Activated CD4-positive, alpha-beta T cell treated with anti-CD3 and anti-CD28 coated beads, Interleukin-2, amount 10 ng/mL, durations not matched to agents 24 days and 14 days (primary cell): ENCODE results near the gene PI4K2B. TPM values are rescaled to one million over a fixed set of nuclear protein-coding genes. Genes with fewer than 3 reads are reported as not detected.
"Not testable (repeated sequence)": the region's sequence is repeated elsewhere in the genome, so short reads cannot be mapped to it uniquely, and the experiment has no call there.

Source experiments
- DNase-seq: peaks from one replicate; pipeline ENCODE4 v3.0.0; 2022
- H3K27ac Mint-ChIP-seq: one replicate; pipeline ENCODE4 v1.8.0; 2022; ENCODE audit warnings: mild to moderate bottlenecking, mixed read lengths
- H3K27me3 Mint-ChIP-seq: one replicate; pipeline ENCODE4 v1.8.0; 2022; ENCODE audit warnings: mixed read lengths
- H3K36me3 Mint-ChIP-seq: one replicate; pipeline ENCODE4 v1.8.0; 2022; ENCODE audit warnings: low read depth, mild to moderate bottlenecking, mixed read lengths
- H3K4me1 Mint-ChIP-seq: one replicate; pipeline ENCODE4 v1.8.0; 2021; ENCODE audit warnings: mixed read lengths
- H3K4me3 Mint-ChIP-seq: one replicate; pipeline ENCODE4 v1.8.0; 2022; ENCODE audit warnings: mild to moderate bottlenecking, moderate library complexity, mixed read lengths
- H3K9me3 Mint-ChIP-seq: one replicate; pipeline ENCODE4 v1.8.0; 2021; ENCODE audit warnings: mixed read lengths
- intact Hi-C: fragments of 100-400 bp; cut with micrococcal nuclease; formaldehyde crosslinking; loops from one replicate; pipeline ENCODE4 v1.15.1; 2023
- total RNA-seq: library from RNA; stranded (reverse); gene quantifications from 2 replicates; pipeline ENCODE4 v1.2.3, GENCODE V29; 2022

The PI4K2B gene
- 32.8 and 34.2 TPM in 2 replicates for total RNA-seq

DNA sequence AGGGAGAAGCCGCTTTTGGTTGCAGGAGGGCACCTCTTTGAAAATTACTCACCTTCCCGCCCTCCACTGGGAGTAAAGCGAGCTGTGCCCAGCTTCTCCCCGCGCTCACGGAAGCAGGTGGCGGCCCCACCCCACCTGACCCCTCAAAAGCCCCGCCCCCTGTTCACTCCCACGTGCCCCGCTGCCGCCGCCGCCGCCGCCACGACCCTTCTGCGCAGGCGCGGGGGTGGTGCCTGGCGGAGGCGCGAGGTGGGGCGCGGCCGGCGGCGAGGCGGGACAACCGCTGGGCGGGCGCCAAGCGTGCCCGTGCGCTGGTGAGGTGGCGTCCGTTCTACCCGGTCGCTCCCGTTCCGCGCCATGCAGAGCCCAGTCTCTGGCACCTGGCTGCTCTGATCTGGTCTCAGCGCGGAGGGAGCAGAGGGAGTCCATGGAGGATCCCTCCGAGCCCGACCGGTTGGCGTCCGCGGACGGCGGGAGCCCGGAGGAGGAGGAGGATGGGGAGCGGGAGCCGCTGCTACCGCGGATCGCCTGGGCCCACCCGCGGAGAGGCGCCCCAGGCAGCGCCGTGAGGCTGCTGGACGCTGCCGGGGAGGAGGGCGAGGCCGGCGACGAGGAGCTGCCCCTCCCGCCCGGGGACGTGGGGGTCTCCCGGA, at the start of gene PI4K2B:
Gene PI4K2B (plus strand): TSS at position 297 of the 653 bp plus-strand sequence. CDS start 131 bp downstream, at position 428.
- H3K27ac Mint-ChIP-seq = peak within 1 kb of the TSS; percentile 97
- H3K36me3 Mint-ChIP-seq = peaks cover 32% of the 10 kb centered on the region
- H3K4me1 Mint-ChIP-seq = peaks cover 21% of the 10 kb centered on the region
- peak; percentile 98 for DNase-seq
- no peaks in the 10 kb centered on the region for H3K27me3 Mint-ChIP-seq
- peaks cover 12% of the 10 kb centered on the region for H3K9me3 Mint-ChIP-seq
- intact Hi-C loops = loop anchor here (1.0 to 5.0 kb wide), 7 partner anchors 19 to 143 kb away; partner anchors contain the start of genes ANAPC4, SEPSECS and ZCCHC4
- peak within 1 kb of the TSS; percentile 92 for H3K4me3 Mint-ChIP-seq

DNA sequence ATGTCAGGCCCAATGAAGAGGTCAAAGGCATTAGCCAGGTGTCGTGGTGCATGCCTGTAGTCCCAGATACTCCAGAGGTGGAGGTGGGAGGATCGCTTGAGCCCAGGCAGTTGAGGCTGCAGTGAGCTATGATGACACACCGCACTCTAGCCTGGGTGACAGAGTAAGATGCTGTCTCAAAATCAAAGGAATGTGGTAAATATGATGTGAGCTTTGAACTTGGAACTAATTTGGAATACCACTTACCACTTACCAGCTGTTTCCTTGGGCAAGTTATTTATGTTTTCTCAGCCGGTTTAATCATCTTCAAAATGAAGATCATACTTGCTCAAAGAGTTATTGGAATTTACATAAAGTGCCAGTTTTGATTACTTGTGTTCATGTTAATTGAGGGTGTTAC, 49.8 kb upstream of the PI4K2B start:
- Mint-ChIP-seq H3K4me1 (peaks cover 10% of the 10 kb centered on the region), H3K9me3 (no peaks in the 10 kb centered on the region), H3K36me3 (peaks cover 1% of the 10 kb centered on the region), H3K27ac (no peak overlapping the region), H3K4me3 (no peak overlapping the region), H3K27me3 (no peaks in the 10 kb centered on the region)
- intact Hi-C loops = loop anchor here (5.0 kb wide), 1 partner anchor 48 kb away; the partner anchor contains the start of gene PI4K2B
- no peak for DNase-seq

- Mint-ChIP-seq H3K4me3 (no peak overlapping the region), H3K27ac (no peak overlapping the region), H3K36me3 (peaks cover 1% of the 10 kb centered on the region), H3K27me3 (no peaks in the 10 kb centered on the region), H3K4me1 (peaks cover 4% of the 10 kb centered on the region), H3K9me3 (no peaks in the 10 kb centered on the region)
- DNase-seq = no peak
- intact Hi-C loops = no loop called here
Observed at GRCh38 chr4:25190407-25190806, 43.4 kb upstream of the PI4K2B start.

DNA sequence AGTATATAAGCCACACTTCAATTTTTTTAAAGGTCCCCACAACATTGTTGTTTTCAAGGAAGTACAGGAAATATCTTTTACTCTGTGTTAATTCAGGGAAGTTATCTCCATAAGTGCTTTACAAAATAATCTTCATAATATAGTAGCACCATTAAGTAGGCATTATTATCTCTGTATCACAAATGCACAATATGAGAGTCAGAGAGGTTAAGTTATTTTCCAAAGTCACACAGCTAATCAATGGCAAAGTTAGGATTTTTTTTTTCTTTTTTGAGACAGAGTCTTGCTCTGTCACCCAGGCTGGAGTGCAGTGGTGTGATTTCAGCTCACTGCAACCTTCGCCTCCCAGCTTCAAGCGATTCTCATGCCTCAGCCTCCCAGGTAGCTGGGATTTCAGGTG, 35.1 kb upstream of the PI4K2B start:
- Mint-ChIP-seq H3K9me3 (peaks cover 11% of the 10 kb centered on the region), H3K27ac (no peak overlapping the region), H3K4me3 (no peak overlapping the region), H3K27me3 (no peaks in the 10 kb centered on the region), H3K36me3 (peaks cover 7% of the 10 kb centered on the region), H3K4me1 (peaks cover 4% of the 10 kb centered on the region)
- intact Hi-C loops = no loop called here
- DNase-seq = no peak

DNA sequence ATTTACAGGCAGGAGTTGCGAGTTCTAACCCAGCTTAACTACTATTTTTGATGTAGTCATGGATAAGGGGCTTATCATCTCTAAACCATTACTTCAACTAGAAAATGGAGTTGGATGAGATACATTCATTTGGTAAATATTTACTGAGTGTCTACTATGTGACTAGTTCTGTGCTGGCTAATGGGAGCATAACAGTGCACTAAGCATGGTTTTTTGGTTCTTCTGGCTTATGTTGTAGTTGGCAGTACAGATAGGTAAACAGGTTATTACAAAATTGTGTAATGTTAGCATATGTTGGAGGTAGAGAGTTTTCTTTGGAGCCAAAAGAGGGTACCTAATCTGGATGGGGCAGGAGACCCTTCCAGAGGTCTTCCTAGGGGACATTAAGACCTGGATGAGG, 25.8 kb upstream of the PI4K2B start:
- Mint-ChIP-seq H3K27me3 (no peaks in the 10 kb centered on the region), H3K27ac (no peak overlapping the region), H3K9me3 (no peaks in the 10 kb centered on the region), H3K4me1 (no peaks in the 10 kb centered on the region), H3K36me3 (no peaks in the 10 kb centered on the region), H3K4me3 (no peak overlapping the region)
- DNase-seq = no peak
- intact Hi-C loops = no loop called here

DNA sequence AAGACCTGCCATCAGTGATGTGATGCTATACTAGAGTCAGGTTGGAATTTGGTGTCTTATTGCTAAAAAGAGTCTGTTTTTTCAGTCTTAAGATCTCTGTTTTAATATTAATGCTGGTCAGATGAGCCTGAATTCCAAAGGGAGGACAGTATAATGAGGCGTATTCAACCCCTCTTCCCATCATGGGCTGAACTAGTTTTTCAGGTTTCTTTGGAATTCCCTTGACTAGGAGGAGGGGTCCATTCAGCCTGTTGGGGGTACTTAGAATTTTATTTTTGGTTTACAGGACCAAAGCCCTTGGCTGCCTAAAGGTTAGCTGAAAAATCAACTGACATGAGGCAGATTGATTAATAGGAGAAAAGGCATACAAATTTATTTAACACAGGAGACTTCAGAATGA, 24.1 kb upstream of the PI4K2B start:
- Mint-ChIP-seq H3K4me3 (no peak overlapping the region), H3K36me3 (no peaks in the 10 kb centered on the region), H3K27me3 (no peaks in the 10 kb centered on the region), H3K4me1 (no peaks in the 10 kb centered on the region), H3K9me3 (peaks cover 4% of the 10 kb centered on the region), H3K27ac (no peak overlapping the region)
- intact Hi-C loops = no loop called here
- DNase-seq = no peak

GRCh38 chr4:25211721-25212120, 22.1 kb upstream of the PI4K2B start:
- H3K27me3 Mint-ChIP-seq = no peaks in the 10 kb centered on the region
- H3K4me3 Mint-ChIP-seq = no peak overlapping the region
- H3K9me3 Mint-ChIP-seq = peaks cover 4% of the 10 kb centered on the region
- no peaks in the 10 kb centered on the region for H3K36me3 Mint-ChIP-seq
- DNase-seq = no peak
- H3K4me1 Mint-ChIP-seq = no peaks in the 10 kb centered on the region
- H3K27ac Mint-ChIP-seq = no peak overlapping the region
- intact Hi-C loops = no loop called here

DNA sequence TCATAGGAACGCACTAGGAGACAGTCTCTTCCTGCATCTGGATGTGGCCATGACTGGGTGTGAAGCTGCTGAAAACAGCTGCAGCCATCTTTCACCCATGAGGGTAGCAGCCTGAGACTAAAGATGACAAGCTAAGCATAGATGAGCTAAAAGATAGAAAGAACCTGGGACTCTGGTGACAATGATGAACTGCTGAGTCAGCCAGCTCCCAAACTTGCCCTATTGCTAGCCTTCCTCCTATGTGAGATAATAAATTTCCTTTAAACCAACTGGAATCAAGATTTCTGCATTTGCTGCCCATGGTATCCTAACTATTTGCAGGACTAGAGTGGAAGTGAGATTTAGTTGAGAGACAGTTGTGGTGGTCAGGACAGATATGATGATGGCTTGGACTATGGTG, 21.0 kb upstream of the PI4K2B start:
- H3K27me3 Mint-ChIP-seq = no peaks in the 10 kb centered on the region
- no peak for DNase-seq
- peaks cover 4% of the 10 kb centered on the region for H3K9me3 Mint-ChIP-seq
- no peaks in the 10 kb centered on the region for H3K4me1 Mint-ChIP-seq
- no peak overlapping the region for H3K27ac Mint-ChIP-seq
- H3K4me3 Mint-ChIP-seq = no peak overlapping the region
- H3K36me3 Mint-ChIP-seq = no peaks in the 10 kb centered on the region
- intact Hi-C loops = no loop called here

GRCh38 chr4:25213347-25213979, 20.4 kb upstream of the PI4K2B start:
- no peak overlapping the region for H3K4me3 Mint-ChIP-seq
- no peaks in the 10 kb centered on the region for H3K4me1 Mint-ChIP-seq
- no peak overlapping the region for H3K27ac Mint-ChIP-seq
- H3K9me3 Mint-ChIP-seq = peaks cover 4% of the 10 kb centered on the region
- intact Hi-C loops = no loop called here
- peaks cover under 1% of the 10 kb centered on the region for H3K36me3 Mint-ChIP-seq
- no peak for DNase-seq
- no peaks in the 10 kb centered on the region for H3K27me3 Mint-ChIP-seq

DNA sequence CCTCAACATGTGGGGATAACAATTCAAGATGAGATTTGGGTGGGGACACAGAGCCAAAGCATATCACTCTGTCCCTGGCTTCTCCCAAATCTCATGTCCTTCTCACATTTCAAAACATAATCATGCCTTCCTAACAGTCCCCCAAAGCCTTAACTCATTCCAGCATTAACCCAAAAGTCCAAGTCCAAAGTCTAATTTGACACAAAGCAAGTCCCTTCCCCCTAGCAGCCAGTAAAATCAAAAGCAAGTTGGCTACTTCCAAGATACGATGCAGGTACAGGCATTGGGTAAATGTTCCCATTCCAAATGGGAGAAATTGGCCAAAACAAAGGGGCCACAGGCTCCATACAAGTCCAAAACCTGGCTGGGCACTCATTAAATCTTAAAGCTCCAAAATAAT, 19.1 kb upstream of the PI4K2B start:
- H3K4me3 Mint-ChIP-seq, H3K9me3 Mint-ChIP-seq, H3K4me1 Mint-ChIP-seq, H3K27ac Mint-ChIP-seq, DNase-seq, H3K36me3 Mint-ChIP-seq, H3K27me3 Mint-ChIP-seq, intact Hi-C loops: not testable (repeated sequence)

DNA sequence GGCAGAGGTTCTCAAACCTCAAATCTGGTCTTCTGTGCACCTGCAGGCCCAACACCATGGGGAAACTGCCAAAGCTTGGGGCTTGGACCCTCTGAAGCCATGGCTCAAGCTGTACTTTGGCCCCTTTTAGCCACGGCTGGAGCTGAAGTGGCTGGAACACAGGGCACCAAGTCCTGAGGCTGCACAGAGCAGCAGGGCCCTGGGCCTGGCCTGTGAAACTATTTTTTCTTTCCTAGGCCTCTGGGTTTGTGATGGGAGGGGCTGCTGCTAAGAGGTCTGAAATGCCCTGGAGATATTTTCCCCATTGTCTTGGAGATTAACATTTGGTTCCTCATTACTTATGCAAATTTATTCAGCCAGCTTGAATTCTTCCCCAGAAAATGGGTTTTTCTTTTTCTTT, 18.3 kb upstream of the PI4K2B start:
- DNase-seq = no peak
- intact Hi-C loops = no loop called here
- H3K27me3 Mint-ChIP-seq = no peaks in the 10 kb centered on the region
- no peak overlapping the region for H3K4me3 Mint-ChIP-seq
- H3K36me3 Mint-ChIP-seq = peaks cover 3% of the 10 kb centered on the region
- no peaks in the 10 kb centered on the region for H3K4me1 Mint-ChIP-seq
- peaks cover 13% of the 10 kb centered on the region for H3K9me3 Mint-ChIP-seq
- no peak overlapping the region for H3K27ac Mint-ChIP-seq

DNA sequence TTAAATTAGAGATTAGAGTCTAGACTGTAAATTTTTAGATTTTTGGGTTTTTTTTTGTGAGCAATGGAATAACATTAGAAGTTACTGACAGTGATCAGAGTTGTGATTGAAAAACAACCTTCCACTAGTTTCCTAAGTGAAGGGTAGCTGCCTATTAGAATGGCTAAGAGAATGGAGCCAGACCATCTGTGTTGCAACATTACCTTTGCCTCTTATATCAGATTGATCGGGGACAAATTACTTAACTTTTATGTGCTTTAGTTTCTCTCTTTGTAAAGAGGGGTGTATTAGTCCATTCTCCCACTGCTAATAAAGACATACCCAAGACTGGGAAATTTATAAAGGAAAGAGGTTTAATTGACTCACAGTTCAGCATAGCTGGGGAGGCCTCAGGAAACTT, 12.5 kb upstream of the PI4K2B start:
- peaks cover 27% of the 10 kb centered on the region for H3K9me3 Mint-ChIP-seq
- no peak overlapping the region for H3K27ac Mint-ChIP-seq
- H3K36me3 Mint-ChIP-seq = peaks cover 19% of the 10 kb centered on the region
- H3K27me3 Mint-ChIP-seq = no peaks in the 10 kb centered on the region
- H3K4me1 Mint-ChIP-seq = no peaks in the 10 kb centered on the region
- intact Hi-C loops = no loop called here
- H3K4me3 Mint-ChIP-seq = no peak overlapping the region
- no peak for DNase-seq

- DNase-seq = peak; percentile 77
- Mint-ChIP-seq H3K27me3 (no peaks in the 10 kb centered on the region), H3K9me3 (peaks cover 26% of the 10 kb centered on the region), H3K4me1 (no peaks in the 10 kb centered on the region), H3K36me3 (peaks cover 19% of the 10 kb centered on the region), H3K4me3 (no peak overlapping the region), H3K27ac (no peak overlapping the region)
- intact Hi-C loops = no loop called here
Observed at GRCh38 chr4:25223802-25224375, 9.9 kb upstream of the PI4K2B start.

DNA sequence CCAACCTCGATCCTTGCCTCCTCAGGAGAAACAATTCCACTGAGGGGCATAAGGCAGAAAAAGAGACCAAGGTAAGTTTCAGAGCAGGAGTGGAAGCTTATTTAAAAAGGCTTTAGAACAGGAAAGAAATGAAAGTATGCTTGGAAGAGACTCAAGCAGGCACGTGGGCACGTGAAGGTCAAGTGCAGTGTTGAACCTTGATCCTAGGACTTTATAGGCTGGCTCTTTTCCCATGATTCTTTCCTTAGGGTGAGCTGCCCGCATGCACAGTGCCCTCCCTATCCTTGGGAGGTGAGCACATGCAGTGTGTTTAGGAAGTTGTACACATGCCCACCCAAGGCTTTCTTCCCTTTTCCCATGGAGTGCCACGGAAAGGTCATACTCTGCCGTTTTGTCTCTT, 4.0 kb upstream of the PI4K2B start:
- Mint-ChIP-seq H3K27me3 (no peaks in the 10 kb centered on the region), H3K9me3 (peaks cover 10% of the 10 kb centered on the region), H3K4me3 (no peak overlapping the region), H3K4me1 (peaks cover 2% of the 10 kb centered on the region), H3K27ac (no peak overlapping the region), H3K36me3 (peaks cover 18% of the 10 kb centered on the region)
- intact Hi-C loops = loop anchor here (5.0 kb wide), 1 partner anchor 48 kb away; no protein-coding TSS in a partner anchor
- DNase-seq = no peak
